Kidney (tissue), 14 donors: Measurements from ENCODE around the gene NALCN. TPM values are rescaled to one million over a fixed set of nuclear protein-coding genes. Genes with fewer than 3 reads are reported as not detected.
A peak's percentile ranks its signal among the peaks of the same experiment; 100 is the strongest.

Experiments
- DNase-seq, 5 donors: peaks; one replicate each; pipeline ENCODE4 v3.0.0-alpha.2; 2013 to 2020
- FAIRE-seq: peaks from 2 replicates; lab custom pipeline; 2012; peaks lifted over from hg19 to GRCh38; lab: Jason Lieb, UNC
- H3K27ac ChIP-seq, 2 donors: one replicate each; pipeline ENCODE4 v1.7.0; 2013; ENCODE audit warnings: low read depth in 2 of 2, low read length in 2 of 2, inconsistent platforms in 1 of 2
- H3K27me3 ChIP-seq: one replicate; pipeline ENCODE4 v1.7.1; 2013; ENCODE audit warnings: low read length, inconsistent platforms; ENCODE audit not compliant: control insufficient read depth, insufficient read depth
- H3K36me3 ChIP-seq, 3 donors: one replicate each; pipeline versions ENCODE4 v1.7.0 to v1.7.1; 2013; ENCODE audit warnings: low read length in 3 of 3, control low read depth in 1 of 3, inconsistent platforms in 1 of 3; ENCODE audit not compliant: insufficient read depth in 3 of 3, control insufficient read depth in 2 of 3
- H3K4me1 ChIP-seq, 3 donors: one replicate each; pipeline versions ENCODE4 v1.7.0 to v1.7.1; 2013; ENCODE audit warnings: low read length in 3 of 3, inconsistent platforms in 1 of 3, low read depth in 1 of 3; ENCODE audit not compliant: control insufficient read depth in 2 of 3, insufficient read depth in 2 of 3
- H3K4me3 ChIP-seq, 3 donors: one replicate each; pipeline versions ENCODE4 v1.7.0 to v1.8.1; 2013; ENCODE audit warnings: low read length in 3 of 3, control low read depth in 1 of 3, inconsistent platforms in 1 of 3
- H3K9ac ChIP-seq, 3 donors: one replicate each; pipeline versions ENCODE4 v1.7.0 to v1.7.1; 2013; ENCODE audit warnings: low read length in 3 of 3, control low read depth in 1 of 3, inconsistent platforms in 1 of 3
- H3K9me3 ChIP-seq, 3 donors: one replicate each; pipeline versions ENCODE4 v1.7.0 to v1.7.1; 2013; ENCODE audit warnings: low read length in 3 of 3, control low read depth in 1 of 3, inconsistent platforms in 1 of 3; ENCODE audit not compliant: control insufficient read depth in 2 of 3, insufficient read depth in 1 of 3
- intact Hi-C: fragments of 100-400 bp; cut with DNase I; formaldehyde crosslinking; loops from one replicate; pipeline ENCODE4 v1.11.1; 2022
- polyA plus RNA-seq: library from polyadenylated mRNA; stranded (reverse); fragments of 350-450 nt; fragmentation: Illumina TruSeq; extraction: RNeasy Lipid Tissue Mini Kit (QIAGEN cat#74804); gene quantifications from one replicate; pipeline ENCODE4 v1.2.3, GENCODE V29; 2014; ENCODE audit warnings: low read depth, low replicate concordance; ENCODE audit not compliant: insufficient read depth
- total RNA-seq: library from RNA; stranded (reverse); fragmentation: NEBNext Ultra II Directional; extraction: Animal tissue kit (Norgen Biotek cat#: 25700); gene quantifications from one replicate; pipeline ENCODE4 v1.2.1, GENCODE V29; 2021
- TF ChIP-seq, protein P1 (sequence below): IDR thresholded peaks from 3 replicates; pipeline ENCODE4 v1.5.1; 2012; ENCODE audit warnings: mild to moderate bottlenecking, moderate library complexity, borderline replicate concordance; ENCODE audit not compliant: insufficient read depth; ENCODE audit errors: extremely low read depth
- donor health status: control.
- donor health status: control.
- donor health status: control.
- donor health status: control.
- donor health status: control.
- donor health status: DM: yes; HTN: yes; CAD: no.
- donor health status: Normal renal cell carcinoma (clear cell type).

Gene NALCN
- total and polyA plus RNA-seq, 2 donors from 2014 or later, result 0.43 to 2.4 TPM

DNA sequence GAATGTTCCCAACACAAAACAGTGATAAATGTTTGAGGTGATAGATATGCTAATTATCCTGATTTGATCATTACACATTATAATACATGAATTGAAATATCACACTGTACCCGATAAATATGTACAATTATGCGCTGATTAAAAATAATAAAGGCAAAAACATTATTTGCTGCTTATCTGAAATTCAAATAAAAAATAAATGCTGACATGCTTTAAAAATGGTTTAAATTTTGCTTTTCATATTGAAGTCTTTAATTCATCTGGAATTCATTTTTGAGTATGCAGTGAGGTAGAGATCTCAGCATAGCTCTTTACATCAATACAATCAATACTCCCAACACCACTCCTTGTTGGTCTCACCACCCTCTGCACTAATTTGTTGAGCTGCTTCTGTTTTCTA lies 330.8 kb downstream of the NALCN start:
- FAIRE-seq, result no peak
- Histone ChIP-seq H3K9ac (no peak overlapping the region), H3K27me3 (no peaks in the 10 kb centered on the region), H3K9me3 (no peaks in the 10 kb centered on the region), H3K27ac (no peak overlapping the region), H3K4me1 (no peaks in the 10 kb centered on the region), H3K36me3 (no peaks in the 10 kb centered on the region), H3K4me3 (no peak overlapping the region)
- intact Hi-C loops, result no loop called here
- no peak for DNase-seq
- TF ChIP-seq, protein P1, sequence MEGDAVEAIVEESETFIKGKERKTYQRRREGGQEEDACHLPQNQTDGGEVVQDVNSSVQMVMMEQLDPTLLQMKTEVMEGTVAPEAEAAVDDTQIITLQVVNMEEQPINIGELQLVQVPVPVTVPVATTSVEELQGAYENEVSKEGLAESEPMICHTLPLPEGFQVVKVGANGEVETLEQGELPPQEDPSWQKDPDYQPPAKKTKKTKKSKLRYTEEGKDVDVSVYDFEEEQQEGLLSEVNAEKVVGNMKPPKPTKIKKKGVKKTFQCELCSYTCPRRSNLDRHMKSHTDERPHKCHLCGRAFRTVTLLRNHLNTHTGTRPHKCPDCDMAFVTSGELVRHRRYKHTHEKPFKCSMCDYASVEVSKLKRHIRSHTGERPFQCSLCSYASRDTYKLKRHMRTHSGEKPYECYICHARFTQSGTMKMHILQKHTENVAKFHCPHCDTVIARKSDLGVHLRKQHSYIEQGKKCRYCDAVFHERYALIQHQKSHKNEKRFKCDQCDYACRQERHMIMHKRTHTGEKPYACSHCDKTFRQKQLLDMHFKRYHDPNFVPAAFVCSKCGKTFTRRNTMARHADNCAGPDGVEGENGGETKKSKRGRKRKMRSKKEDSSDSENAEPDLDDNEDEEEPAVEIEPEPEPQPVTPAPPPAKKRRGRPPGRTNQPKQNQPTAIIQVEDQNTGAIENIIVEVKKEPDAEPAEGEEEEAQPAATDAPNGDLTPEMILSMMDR, result no peak

DNA sequence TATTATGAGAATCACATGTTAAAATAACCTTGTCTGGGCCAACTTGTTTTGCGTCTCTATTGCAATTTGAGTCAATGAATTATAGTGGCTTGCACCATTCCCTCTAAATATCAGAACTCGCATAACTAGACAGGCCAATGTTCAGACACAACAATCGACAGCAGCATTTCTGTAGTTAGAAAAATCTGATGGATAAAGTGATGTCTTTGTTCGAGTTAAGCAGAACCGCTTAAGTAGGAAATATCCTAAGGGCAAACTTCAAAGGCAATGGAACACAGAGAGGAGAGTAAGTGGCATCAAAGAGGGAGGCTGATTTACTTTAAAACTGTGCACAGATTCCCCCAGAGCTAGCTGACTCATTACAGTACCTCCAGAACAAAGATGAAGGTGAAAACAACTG lies 333.9 kb downstream of the NALCN start:
- Histone ChIP-seq H3K27me3 (no peaks in the 10 kb centered on the region), H3K36me3 (no peaks in the 10 kb centered on the region), H3K4me1 (no peaks in the 10 kb centered on the region), H3K27ac (no peak overlapping the region), H3K9me3 (no peaks in the 10 kb centered on the region), H3K9ac (no peak overlapping the region), H3K4me3 (no peak overlapping the region)
- FAIRE-seq (no peak), DNase-seq (no peak)
- TF ChIP-seq, protein P1, result no peak
- intact Hi-C loops, result no loop called here

DNA sequence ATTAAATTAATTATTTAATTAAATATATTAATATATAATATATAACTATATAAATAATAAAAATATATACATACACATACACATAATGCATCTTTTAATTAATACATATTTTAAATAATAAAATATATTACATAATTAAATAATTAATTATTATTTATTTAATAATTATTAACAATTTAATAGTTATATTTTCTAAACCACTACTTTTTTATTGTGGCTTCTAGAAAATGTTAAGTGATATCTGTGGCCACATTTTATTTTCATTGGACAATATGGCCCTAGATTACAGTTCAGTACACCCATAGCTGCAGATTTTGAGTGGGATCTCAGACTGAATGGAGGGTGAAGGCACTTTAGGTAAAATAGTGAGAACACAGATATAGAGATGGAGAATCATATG lies 335.7 kb downstream of the NALCN start:
- Histone ChIP-seq H3K36me3 (no peaks in the 10 kb centered on the region), H3K27ac (no peak overlapping the region), H3K4me3 (no peak overlapping the region), H3K27me3 (no peaks in the 10 kb centered on the region), H3K9ac (no peak overlapping the region), H3K4me1 (no peaks in the 10 kb centered on the region), H3K9me3 (no peaks in the 10 kb centered on the region)
- DNase-seq (no peak), FAIRE-seq (no peak)
- intact Hi-C loops, result no loop called here
- TF ChIP-seq, protein P1, result no peak

DNA sequence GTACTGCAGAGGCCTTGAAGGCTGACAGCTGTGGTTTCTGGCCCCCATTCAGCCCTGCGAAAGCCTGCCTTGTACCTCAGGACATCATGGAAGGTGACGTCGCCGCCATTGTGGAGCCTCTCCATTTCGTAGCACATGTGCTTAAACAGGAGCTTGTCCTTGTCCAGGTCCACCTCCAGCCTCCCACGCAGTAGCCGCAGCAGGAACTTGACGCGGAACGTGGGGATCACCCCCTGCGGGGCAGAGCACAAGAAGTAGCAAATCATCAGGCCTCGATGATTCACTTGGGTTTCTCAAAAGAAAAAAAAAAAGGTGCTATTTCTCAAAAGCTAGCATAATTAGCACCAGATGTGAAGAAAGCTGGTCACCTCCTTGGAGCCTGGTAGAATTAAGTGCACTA lies 351.0 kb downstream of the NALCN start:
- H3K27me3 ChIP-seq, result no peaks in the 10 kb centered on the region
- peak in 1 of 5 donors; percentile 39 for DNase-seq

More for the DNA sequence above, 351.0 kb downstream of the NALCN start:
- no peaks in the 10 kb centered on the region for H3K9me3 ChIP-seq
- H3K4me3 ChIP-seq, result no peak overlapping the region
- no peaks in the 10 kb centered on the region for H3K4me1 ChIP-seq
- H3K36me3 ChIP-seq, result no peaks in the 10 kb centered on the region
- intact Hi-C loops, result no loop called here
- FAIRE-seq, result no peak
- TF ChIP-seq, protein P1, result no peak
- H3K9ac ChIP-seq, result no peak overlapping the region
- H3K27ac ChIP-seq, result no peak overlapping the region
